HG02623 (cell line): Measurements from ENCODE around the gene SPSB1.
A peak's percentile ranks its signal among the peaks of the same experiment; 100 is the strongest.
"Not testable (repeated sequence)": the region's sequence is repeated elsewhere in the genome, so short reads cannot be mapped to it uniquely, and the experiment has no call there.

Source experiments
- ATAC-seq: cut with Tn5 transposase; IDR thresholded peaks from one replicate; pipeline ENCODE4 v1.9.1; 2021; ENCODE audit warnings: moderate library complexity; ENCODE audit not compliant: unreplicated experiment

Gene SPSB1

GRCh38 chr1:9385392-9385791 is 92.7 kb downstream of the SPSB1 start:
- ATAC-seq, result not testable (repeated sequence)

- ATAC-seq, result no peak
These were observed 93.3 kb downstream of the SPSB1 start for GRCh38 chr1:9385801-9386573.

- no peak for ATAC-seq
These were observed 95.9 kb downstream of the SPSB1 start for GRCh38 chr1:9388335-9389180.

GRCh38 chr1:9389968-9390367 is 97.3 kb downstream of the SPSB1 start:
- no peak for ATAC-seq

GRCh38 chr1:9391620-9392019 is 98.9 kb downstream of the SPSB1 start:
- no peak for ATAC-seq

DNA sequence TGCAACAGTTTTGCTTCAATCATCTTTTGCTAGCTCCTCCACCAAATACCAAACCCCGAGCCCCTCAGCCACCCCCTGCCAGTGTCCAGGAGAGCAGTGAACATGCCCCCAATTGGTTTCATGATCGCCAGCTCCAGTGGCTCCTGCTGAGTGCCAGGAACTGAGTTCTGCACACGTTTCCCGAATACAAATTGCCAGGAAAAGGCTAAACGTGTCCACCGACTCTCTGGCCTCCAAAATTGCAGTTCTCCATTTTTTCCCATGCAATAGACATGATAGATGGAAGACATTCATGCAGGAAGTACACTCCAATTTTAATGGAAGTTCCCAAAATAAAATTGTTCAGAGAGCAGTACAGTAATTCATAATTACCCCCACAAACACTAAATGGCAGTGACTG is 101.3 kb downstream of the SPSB1 start:
- no peak for ATAC-seq

DNA sequence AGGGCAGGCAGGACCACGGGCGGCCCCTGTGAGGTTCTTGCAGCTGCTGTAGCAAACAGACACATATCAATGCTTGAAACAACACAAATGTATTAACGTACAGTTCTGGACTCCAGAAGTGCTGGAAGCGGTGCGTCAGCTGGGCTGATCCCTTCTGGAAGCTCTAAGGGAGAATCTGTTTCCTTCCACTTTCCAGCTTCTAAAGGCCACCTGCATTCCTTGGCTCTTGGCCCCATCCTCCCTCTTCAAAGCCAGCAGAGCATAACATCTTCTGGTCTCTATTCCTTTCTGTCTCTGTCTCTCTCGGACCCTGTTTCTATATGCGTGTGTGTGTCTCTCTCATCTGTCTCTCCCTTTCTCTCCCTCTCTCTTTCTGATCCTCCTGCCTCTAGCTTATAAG is 102.3 kb downstream of the SPSB1 start:
- ATAC-seq, result no peak

DNA sequence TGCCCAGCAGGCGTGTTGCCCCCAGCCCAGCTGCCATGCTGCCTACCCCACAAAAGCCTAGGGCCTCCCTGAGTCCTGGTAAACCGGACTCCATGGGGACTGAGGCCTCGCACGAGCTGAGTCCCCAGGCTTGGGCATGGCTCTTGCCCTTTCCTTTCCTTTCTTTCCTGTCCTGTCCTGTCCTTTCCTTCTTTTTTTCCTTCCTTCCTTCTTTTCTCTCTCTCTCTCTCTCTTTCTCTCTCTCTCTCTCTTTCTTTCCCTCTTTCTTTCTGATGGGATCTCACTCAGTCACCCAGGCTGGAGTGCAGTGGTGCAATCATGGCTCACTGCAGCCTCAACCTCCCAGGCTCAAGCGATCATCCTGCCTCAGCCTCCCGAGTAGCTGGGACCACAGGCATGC is 104.4 kb downstream of the SPSB1 start:
- ATAC-seq, result no peak

GRCh38 chr1:9397997-9398526 is 105.4 kb downstream of the SPSB1 start:
- no peak for ATAC-seq

GRCh38 chr1:9399510-9400424 is 107.1 kb downstream of the SPSB1 start:
- no peak for ATAC-seq

DNA sequence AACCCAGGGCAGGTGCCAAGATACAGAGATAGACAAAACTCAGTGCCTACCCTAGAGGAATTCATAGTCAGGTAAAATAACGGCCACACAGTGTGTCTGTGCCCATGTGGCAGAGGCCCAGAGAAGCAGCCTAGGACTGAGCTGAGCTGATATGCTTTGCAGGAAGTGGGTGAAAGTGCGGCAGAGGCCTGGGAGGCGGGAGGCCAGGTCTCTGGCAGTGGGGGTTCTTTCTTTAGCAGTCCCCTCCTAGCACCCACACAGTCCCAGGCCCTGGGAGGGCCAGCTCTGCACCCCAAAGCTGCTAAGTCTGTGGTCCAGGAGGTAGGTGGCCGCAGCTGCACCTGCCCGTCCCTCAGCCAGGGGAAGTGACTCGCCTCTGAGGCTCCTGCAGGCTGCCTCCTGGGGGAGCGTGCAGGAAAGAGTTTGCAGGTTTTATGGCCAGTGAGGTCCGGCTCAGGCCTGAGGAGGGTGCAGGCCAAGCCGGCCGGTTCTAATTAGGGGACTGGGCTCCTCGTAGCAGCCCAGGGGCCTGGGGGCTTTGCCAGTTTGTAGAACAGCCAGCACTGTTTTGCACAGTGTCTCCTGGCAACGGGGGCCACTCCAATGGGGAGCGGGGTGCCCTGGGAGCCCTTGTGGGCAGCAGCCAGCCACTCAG is 107.9 kb downstream of the SPSB1 start:
- ATAC-seq, result no peak

DNA sequence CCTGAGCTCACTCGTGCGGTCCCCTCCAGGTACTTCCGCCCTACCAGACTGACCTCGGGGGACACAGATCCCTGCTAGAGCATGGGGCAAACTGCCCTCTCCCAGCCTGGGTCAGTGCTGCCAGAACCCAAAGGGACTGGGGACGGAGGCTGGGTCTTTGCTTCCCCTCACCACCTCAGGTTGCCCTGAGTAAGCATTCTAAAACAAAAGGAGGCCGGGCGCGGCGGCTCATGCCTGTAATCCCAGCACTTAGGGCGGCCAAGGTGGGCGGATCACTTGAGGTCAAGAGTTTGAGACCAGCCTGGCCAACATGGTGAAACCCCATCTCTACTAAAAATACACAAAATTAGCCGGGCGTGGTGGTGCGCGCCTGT is 108.4 kb downstream of the SPSB1 start:
- no peak for ATAC-seq

DNA sequence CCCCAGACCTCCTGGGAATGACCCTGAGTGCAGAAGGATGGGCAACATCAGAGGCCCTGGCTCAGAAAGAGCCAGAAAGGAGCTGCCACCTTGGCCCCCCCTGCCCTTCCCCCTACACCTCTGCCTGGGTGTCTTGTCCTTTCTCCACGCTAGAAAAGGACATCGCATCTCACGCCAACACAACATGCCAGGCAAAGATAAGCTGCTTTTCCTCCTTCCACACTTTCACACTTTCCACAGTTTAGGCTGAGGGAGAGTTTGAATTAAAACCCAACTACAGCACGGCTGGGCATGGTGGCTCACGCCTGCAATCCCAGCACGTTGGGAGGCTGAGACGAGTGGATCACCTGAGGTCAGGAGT is 109.5 kb downstream of the SPSB1 start:
- no peak for ATAC-seq

DNA sequence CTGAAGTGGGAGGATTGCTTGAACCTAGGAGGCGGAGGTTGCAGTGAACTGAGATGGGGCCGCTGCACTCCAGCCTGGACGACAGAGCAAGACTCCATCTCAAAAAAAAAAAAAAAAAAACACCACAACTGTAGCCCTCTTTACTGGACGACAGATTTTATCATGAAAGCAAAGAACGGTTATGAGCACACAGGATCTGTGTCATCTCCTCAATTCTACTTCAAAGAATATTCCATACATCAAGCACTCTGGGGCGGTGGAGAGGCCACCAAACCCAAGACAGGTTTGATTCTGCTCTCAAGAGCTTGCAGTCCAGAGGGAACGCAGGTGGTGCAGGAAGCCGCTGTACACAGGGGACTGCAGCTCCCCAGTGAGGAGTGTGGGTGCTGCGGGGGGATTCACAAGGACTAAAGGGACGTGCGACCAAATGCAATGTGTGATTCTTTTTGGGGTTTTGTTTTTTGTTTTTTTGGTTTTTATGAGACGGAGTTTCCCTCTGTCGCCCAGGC is 110.1 kb downstream of the SPSB1 start:
- ATAC-seq, result no peak

DNA sequence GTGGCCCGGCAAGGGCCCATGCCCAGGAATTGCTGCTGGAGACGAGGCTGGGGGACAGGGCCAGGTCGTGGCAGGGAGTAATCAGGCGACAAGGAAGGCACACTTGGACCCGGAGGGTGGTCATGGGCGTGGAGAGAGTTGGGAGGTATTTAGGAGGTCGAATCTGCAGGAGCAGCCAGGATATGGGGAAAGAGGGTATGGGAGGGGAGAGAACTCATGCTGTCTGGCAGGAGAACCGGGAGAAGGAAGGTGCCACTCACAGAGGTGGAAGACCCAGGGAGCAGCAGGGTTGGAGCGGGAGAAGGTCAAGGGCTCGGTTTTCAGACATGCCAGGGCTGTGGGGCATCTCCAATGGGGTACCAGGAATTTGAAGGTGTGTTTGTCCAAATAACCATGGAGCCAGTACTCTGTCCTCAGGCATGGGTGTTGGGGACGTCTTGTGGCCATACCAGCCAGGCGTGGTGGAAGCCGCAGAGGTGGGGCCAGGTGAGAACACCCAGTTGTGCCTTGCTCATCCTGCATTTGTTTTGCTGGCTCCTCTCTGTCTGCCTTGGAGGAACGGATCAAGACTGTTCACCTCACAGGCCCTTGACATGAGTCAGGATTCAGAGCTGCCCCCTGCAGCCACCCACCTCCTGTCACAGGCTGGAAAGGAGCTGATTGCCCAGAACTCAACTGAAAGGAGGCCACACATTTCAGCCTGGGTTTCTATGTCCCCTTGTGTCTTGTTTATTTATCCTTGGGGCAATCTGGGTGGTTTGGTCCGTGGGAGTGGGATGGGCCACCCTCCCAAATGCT is 111.6 kb downstream of the SPSB1 start:
- ATAC-seq, result no peak

DNA sequence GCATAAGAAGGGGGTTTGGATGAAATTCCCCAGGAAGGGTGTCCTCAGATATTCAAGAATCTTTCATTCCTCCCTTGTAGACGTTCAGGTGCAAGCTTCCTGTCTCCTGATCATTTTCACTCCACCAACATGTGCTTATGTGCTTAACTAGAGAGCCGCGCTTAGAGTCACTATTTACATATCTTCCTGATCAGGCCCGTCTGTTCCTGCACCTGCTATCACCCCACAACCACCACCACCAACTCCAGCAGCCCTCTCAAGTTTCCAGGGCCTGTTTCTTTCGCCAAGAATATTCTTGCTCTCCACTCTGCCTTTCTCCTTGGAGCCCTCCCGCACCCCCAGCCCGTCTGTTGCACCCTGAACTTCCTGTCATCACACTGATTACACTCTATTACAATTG is 113.4 kb downstream of the SPSB1 start:
- no peak for ATAC-seq

DNA sequence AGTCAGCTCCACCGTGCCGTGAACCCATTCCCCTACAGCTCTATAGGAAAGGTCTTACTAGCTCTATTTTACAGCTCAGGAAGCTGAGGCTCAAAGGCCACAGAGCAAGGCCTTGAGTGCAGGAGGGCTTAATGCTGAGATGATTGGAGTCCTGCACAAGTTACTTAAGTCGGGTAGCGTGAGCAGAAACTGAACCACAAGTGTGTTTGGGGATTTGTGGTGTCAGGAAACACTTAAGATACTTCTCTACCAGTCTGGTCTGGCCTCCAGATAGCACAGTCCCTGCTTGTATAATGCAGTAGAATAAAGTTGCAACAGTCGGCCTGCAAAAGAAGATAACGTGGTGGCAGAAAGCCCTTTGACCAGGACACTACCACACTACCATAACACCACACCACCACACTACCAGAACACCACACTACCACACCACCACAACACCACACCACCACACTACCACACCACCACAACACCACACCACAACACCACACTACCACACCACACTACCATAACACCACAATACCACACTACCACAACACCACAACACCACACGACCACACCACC is 118.1 kb downstream of the SPSB1 start:
- no peak for ATAC-seq

DNA sequence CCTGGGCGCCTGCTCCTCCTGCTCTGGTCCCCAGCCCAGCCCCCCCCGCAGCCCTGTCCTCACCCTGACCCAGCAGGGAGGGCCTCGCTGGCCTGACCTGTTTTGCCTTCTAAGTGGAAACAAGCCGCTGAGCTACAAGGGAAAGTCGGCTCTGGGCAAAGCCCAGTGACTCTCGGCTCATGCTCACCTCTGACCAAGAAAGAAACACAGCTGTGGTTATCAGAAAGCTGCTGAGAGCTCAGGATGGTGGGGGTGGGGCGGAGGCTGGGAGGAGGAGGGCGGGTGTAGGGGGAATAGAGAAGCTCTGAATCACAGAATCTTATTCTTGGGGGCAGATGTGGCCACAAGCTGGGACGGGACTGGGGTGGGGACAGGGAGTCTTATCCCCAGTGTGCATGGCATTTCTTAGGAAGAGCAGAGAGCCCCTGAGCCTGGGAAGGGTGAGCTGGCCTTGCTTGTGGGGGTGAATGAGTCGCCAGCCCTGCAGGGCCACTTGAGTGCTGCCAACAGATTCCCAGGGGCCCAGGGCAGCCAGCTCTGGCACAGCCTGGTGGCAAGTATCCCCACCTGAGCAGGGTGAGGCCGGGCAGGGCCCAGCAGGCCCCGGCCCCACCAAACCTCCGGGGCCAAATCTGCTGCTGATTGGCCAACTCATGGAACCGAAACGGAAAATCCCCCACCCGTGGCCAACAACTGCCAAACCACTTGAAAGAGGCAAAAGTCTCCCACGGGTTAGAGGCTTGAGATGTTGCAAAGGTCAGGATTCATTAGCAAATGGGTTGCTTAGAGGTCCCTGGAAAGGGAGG is 120.6 kb downstream of the SPSB1 start:
- ATAC-seq, result peak; percentile 73

- ATAC-seq, result no peak
These were observed 121.2 kb downstream of the SPSB1 start for GRCh38 chr1:9413877-9414213.
